HG03095 (cell line): ENCODE results near the gene KIF15.

Source experiments
- ATAC-seq: cut with Tn5 transposase; IDR thresholded peaks from one replicate; pipeline ENCODE4 v1.9.1; 2021; ENCODE audit warnings: moderate library complexity; ENCODE audit not compliant: unreplicated experiment

KIF15 gene

DNA sequence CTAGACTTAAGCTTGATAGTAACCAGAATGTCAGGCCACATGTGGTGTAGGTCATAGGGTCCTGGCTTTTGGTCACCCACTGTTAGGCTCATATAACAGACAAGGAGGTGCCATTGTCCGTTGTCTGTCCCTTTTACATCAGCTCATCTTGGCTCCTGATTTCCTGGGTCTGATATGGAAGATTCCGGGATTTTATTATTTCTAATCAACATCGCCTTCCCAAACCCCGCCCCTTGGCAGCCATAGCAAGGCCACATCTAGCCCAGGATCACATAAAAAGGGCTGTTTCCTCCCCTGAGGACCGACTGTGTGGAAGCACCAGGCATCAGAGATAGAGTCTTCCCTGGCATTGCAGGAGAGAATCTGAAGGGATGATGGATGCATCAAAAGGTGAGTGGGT is 112.7 kb downstream of the KIF15 start, which contains the start of gene TGM4:
TSS of gene TGM4 (plus strand) at position 301 of the 400 bp plus-strand sequence. CDS start at position 372, 71 bp downstream.
- no peak for ATAC-seq

DNA sequence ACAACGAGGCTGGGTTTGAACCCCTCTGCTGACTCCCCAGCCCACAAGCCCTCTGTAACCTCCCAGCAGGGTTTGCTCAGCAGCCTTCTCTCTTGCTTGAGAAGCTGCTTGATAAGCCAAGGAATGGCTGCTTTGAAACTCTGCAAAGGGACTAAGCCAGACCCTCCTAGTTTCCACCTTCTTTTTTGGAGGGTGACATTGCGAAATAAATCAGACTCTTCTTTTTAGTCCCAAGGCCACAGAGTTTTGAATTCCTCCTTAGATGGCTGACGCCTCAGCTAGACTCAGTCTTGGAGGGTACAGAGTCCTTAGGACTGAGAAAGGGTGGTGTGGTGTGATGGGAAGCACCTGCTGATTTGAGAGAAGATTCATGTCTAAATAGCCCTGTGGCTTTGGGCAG is 114.0 kb downstream of the KIF15 start:
- no peak for ATAC-seq

DNA sequence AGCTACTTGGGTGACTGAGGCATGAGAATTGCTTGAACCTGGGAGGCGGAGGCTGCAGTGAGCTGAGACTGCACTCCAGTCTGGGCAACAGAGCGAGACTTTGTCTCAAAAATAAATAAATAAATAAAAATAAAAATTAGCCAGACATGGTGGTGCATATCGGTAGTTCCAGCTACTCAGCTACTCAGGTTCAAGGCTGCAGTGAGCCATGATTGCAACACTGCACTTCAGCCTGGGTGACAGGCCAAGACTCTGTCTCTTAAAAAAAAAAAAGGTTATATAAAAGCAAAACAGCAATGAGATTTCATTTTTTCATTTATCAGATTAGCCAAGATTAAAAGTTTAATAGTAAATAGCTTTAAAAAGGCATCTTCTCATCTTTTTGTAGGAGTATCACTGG is 115.7 kb downstream of the KIF15 start:
- ATAC-seq: no peak

DNA sequence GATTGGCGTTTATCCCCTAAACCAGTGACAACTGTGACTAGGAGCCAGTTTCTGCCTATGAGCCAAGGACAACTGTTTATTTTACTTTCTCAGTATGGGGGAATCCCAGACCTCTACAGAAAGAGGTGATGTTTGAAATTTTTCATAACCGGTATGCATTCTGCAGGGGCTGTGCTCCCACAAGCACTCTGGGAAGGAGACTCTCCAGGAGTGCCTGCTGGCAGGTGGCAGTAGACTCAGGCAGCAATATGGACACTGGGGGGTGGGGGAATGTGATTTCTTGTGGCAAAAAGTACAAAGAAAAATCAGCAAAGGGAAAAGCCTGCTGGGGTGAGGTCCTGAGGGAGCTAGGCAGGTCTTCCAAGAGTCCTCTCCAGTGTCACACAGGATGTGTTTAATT is 118.7 kb downstream of the KIF15 start:
- no peak for ATAC-seq

DNA sequence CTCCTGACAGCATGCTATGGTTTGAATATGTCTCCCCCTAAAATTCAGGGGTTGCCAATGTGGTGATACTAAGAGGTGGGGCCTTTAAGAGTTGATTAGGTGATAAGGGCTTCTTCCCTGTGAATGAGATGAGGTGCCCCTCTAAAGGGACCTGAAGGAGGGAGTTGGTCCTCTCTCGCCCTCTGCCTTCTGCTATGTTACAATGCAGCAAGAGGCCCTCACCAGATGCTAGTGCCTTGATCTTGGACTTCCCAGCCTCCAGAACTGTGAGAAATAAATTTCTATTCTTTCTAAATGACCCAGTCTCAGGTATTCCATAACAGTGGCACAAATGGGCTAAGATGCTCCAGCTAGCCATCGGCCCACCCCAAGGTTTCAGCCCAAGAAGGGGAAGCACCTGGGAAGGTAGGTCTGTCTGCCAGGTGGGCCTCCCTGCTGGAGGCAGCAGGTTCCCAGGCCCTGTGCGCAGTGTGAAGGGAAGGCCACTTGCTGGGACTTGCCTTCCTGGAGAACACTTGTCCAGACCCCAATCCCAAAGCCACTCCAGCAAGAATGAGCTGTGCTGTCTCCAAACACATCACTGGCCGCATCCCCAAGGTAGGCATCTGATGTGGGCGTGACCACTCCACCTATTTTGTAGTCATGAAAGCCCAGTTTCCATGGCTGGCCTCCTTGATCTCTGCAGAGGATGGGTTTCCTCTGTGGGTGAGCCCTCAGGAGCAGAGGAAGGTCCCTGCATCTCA is 121.8 kb downstream of the KIF15 start:
- ATAC-seq: no peak

DNA sequence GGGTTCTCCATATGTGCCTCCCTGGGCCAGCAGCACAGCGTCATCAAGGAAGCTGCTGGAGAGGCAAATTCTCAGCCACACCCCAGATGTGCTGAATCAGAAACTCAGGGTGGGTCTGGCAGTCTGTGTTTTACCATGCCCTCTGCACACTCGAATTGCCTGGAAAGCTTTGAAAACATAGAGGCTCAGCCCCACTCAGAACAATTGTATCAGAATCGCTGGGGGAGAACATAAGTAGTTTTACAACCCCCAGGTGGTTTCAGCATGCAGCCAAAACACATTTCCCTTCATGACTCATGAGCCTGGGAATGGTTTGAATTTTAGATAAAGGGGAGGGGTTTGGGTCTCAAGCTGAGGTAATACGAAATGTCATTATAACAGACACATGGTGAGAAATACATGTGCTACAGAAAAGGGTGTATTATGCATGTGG is 122.4 kb downstream of the KIF15 start:
- ATAC-seq: no peak

DNA sequence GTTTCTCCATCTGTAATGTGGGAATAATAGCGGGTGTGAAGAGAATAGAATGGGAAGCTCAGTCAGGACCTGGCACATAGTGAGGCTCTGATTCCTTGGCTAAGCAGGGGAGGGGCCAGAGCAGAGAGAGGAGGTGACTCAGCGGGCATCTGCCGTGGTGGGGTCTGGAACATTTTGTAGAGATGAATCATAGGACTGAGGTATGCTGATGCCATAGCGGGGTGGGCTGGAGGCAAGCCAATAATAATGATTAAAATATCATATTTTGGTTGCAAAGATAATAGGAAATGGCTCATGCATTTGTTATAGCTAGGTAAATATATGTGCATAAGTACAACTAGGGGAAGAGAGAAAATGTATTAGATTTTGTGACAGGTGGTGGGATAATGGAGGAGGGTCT is 124.0 kb downstream of the KIF15 start:
- no peak for ATAC-seq

DNA sequence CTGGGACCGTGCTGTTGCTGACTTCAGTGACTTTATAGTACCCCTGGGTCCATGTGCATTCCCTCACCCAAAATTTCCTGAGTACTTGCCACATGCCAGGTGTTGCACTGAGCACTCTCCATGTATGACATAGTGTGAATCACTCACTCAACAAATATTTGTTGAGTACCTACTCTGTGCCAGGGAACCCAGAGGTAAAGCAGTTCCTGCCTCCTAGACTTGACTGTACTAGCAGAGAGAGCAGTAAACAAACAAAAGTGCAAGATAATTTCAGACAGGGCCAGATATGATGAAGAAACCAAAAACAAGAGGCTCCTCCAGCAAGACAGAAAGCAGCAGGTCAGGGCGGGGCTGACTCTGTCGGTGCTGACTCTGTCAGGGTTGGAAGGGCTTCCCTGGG is 125.0 kb downstream of the KIF15 start:
- ATAC-seq: no peak

DNA sequence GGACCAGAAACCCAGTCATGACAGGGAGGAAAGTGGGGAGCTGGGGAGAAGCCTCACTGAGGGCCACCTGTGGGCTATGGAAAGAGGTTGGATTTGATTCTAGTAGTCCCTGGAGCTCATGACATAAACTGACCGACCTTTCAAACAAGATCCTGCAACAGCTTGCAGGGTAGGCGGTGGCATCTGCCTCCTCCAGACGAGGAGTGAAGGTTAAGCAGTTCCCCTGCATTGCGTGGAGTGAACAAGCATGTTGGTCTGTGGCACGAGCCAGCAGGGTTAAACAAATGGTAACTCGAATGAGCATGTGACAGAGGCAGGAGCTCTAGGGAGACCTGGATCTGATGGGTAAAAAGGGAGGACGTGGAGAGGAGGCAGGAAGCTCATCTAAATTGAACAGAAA is 125.5 kb downstream of the KIF15 start:
- ATAC-seq: no peak

DNA sequence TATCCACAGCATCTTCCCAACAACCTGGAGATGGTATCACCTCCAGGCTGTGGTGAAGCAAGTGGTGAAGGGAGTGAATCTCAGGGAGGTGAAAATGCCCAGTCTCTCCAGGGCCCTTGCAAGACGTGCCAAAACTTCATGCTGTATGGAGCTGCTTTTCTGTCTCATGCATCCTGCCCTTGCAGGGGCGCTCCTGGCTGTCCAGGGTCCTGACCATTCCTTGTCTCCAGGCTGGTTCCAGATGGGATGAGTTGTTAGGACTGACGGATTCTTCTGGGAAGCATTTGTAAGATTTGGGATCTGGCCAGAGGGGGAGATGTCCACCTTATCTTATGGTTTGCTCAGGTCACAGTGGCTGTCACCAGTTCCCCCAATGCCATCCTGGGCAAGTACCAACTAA is 128.7 kb downstream of the KIF15 start:
- no peak for ATAC-seq

DNA sequence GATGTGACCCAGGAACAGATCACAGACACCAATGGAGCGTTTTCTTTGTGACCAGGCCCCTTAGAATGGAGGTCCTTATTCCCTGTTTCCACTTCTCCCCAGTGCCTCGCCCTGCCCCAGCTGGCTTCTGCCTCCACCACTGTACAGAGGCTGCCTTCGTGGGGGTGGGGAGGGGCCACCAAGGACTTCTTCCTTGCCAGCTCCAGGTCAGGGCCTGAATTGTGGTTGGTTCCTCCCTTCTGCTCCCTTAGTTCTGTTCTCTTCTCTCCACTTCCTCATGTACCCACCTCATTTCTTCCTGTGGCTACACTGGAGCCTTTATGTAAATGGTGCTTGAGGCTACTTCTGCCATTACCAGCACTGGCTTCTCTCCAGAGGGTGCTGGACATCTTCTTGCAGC is 129.3 kb downstream of the KIF15 start:
- no peak for ATAC-seq

DNA sequence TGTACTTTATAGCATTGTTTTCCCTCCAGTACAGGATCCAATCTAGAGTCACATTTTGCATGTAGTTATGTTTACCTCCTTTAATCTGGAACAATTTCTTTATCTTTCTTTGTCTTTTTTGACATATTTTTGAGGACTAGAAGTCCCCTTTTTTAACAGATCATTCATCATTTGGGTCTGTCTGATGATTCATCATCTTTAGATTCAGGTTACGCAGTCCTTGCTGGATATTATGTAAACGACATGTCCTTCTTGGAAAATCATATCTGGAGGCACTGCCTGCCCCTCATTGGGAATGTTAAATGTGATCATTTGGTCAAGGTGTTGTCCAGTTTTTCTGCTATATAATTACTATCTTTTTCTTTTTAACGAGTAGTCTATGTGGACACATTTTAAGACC is 131.1 kb downstream of the KIF15 start:
- no peak for ATAC-seq

DNA sequence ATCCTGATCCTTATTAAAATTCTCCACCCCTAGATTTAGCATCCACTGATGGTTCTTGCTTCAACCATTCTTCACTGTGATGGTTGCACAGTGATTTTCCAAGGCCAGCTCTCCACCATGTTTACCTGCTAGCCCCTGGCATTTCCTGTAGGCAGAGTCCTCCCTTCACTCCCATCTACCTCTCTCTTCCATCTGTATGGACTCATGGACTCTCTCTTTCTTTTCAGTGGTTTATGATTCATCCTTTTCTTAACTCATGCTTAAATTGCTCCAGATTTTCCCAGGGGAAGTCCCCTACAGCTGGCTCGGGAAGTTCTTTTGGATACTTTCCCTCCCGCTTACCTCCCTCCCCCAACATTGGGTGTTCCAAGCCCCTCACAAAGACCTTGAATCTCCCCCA is 131.5 kb downstream of the KIF15 start:
- no peak for ATAC-seq

DNA sequence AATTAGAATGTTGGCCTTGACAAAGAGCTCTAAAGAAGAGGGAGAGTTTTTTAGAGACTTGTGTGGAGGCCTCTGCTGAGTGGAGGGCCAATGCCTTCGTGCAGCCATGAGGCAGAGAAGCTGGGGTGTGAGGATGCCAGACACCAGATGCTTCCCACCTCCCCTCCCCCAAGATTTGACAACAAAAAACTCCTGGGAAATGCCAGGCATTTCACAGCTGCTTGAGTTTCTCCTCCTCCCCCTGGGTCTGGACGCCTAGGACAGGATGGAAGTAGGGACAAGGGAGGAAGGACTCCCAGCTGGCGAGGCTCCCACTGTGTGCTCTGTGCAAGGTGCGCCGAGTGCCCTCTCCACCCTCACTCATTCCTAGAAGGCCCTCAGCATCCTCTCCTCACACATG is 132.9 kb downstream of the KIF15 start:
- ATAC-seq: no peak

DNA sequence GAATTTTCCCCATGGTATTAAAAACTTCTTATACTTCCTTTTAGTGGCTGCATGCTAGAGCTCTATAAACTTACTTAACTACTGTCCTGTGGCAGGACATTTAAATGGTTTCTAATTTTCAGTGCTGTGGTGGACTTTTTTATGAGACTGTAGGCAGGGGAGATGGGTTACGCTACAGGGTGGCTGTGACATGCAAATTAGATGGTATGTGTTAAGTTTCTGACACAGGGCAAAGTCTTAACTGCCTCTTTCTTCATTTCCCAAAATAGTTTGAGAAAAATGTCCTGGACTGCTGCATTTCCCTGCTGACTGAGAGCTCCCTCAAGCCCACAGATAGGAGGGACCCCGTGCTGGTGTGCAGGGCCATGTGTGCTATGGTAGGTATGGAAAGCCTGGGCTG is 134.8 kb downstream of the KIF15 start:
- ATAC-seq: no peak

DNA sequence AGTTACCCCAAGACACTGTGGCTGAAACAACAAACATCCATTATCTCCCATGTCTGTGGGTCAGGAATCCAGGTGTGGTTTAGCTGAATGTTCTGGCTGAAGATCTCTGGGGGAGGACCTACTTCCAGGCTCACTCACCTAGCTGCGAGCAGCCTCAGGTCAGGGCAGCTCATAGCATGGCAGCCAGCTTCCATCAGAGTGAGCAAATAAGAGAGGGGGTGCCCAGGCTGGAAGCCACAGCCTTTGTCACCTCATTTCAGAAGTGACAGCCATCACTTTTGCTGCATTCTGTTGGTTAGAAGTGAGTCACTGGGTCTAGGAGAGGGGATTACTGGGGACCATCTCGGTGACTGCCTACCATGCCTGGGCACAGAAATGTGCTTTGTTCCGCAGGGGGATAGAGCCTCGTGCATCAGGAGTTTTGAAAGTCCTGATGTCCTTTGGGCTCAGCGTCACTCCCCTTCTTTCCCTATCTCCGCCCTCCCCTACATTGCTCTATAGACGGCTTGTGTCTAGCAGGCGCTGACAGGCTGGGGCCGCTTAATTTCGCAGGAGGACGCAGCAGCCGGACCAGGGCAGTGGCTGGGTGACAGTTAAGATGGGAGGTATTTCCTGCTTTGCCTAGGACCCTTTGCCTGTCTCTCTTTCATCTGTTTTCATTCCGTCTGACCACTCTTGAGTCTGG is 138.2 kb downstream of the KIF15 start:
- ATAC-seq: no peak

DNA sequence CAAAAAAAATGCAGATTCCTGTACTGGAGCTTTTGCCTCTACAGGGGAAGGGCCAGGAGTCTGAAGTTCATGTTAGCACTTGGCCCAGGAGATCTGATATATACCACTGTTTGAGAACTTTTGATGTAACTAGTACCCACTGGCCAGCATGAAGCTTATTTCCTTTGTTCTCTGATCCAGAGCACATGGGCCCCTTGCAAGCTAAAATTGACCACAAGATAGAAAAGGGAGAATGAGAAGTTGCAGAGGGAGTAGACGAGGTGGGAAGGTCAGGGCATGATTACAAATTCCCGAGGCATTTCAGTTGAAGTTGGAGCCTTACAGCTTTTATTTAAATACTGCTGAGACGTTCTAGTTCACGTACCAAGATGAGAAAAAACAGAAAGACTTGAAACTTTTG is 141.0 kb downstream of the KIF15 start:
- no peak for ATAC-seq
